Tibial nerve (tissue), 4 donors: ENCODE results near the gene NTM. TPM values are rescaled to one million over a fixed set of nuclear protein-coding genes. Genes with fewer than 3 reads are reported as not detected.
"Not testable (repeated sequence)": the region's sequence is repeated elsewhere in the genome, so short reads cannot be mapped to it uniquely, and the experiment has no call there.

Experiments
- DNase-seq, 2 donors: peaks; one replicate each; pipeline ENCODE4 v3.0.0-alpha.2; 2019; ENCODE audit warnings: low spot score in 2 of 2
- H3K27ac ChIP-seq, 4 donors: fragments of 200-600 bp; sonication (generic) in 3 of 4; one replicate each; pipeline ENCODE4 v1.5.1; 2017 to 2019; ENCODE audit warnings: mild to moderate bottlenecking in 1 of 4
- H3K27me3 ChIP-seq, 2 donors: fragments of 200-600 bp; sonication (generic) in 1 of 2; one replicate each; pipeline versions ENCODE4 v1.5.1 to v1.6.0; 2017 to 2019
- H3K36me3 ChIP-seq, 3 donors: fragments of 200-600 bp; sonication (generic); one replicate each; pipeline ENCODE4 v1.5.1; 2018 to 2019
- H3K4me1 ChIP-seq, 4 donors: fragments of 200-600 bp; sonication (generic) in 3 of 4; one replicate each; pipeline ENCODE4 v1.5.1; 2017 to 2019
- H3K4me3 ChIP-seq, 4 donors: fragments of 200-600 bp; sonication (generic) in 3 of 4; one replicate each; pipeline ENCODE4 v1.5.1; 2017 to 2019; ENCODE audit warnings: mild to moderate bottlenecking in 1 of 4, moderate library complexity in 1 of 4
- H3K9me3 ChIP-seq, 4 donors: fragments of 200-600 bp; sonication (generic) in 3 of 4; one replicate each; pipeline ENCODE4 v1.5.1; 2017 to 2019
- EP300 ChIP-seq, 2 donors: sonication (generic); formaldehyde crosslinking; IDR thresholded peaks; one replicate each; pipeline ENCODE4 v1.6.1; 2017; ENCODE audit warnings: antibody characterized with exemption in 2 of 2, mild to moderate bottlenecking in 1 of 2
- POLR2A ChIP-seq, 2 donors: fragments of 450-650 bp; IDR thresholded peaks; one replicate each; pipeline ENCODE4 v1.6.1; 2017; ENCODE audit warnings: antibody characterized with exemption in 2 of 2, mild to moderate bottlenecking in 2 of 2, moderate library complexity in 2 of 2
- WGBS, 2 donors: methylation state at CpG; one replicate each; pipeline ENCODE4 v1.1.5; 2018; 5-methylcytosine and 5-hydroxymethylcytosine counted together
- total RNA-seq, 4 donors: library from RNA; depleted of rRNA; stranded (reverse); fragments of >200 nt; gene quantifications; one replicate each; pipeline ENCODE4 v1.1.0, GENCODE V29; 2016
- TF ChIP-seq, protein P1 (sequence below), 5 experiments: fragments of 200-600 bp in 3 of 5; fragments of 450-650 bp in 2 of 5; sonication (generic) in 3 of 5; IDR thresholded peaks; one replicate each; pipeline ENCODE4 v1.5.1; 2016 to 2019; ENCODE audit warnings: antibody characterized with exemption in 5 of 5, mild to moderate bottlenecking in 3 of 5, moderate library complexity in 2 of 5

The NTM gene
- total RNA-seq, 4 donors from 2014 or later: 3.7 to 11.4 (median 10.8) TPM

DNA sequence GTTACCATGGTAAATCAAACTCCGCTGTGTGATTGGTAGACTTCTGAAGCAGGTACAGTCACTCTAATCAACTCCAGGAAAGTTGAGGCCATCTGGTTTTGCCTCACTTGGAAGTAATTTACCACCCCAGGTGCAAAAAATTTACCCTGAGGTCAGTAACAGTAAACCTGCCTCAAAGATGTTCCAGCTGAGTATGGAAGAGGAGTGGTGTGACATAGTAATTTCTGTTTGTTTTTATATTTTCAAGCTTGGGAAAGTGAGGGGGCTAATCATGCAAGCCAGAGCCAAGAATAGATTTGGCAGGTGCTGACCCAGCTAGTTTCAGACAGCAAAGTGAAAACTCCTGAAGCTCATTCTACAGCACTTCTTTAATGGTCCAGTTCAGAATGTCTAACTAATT is 691.6 kb downstream of the NTM start:
- Histone ChIP-seq H3K4me1 (peaks cover 0 to 23% (median 11%) of the 10 kb centered on the region in 4 donors), H3K27ac (peak overlapping the region in 1 of 4 donors; percentile 32), H3K4me3 (no peak overlapping the region), H3K27me3 (no peaks in the 10 kb centered on the region), H3K36me3 (no peaks in the 10 kb centered on the region), H3K9me3 (peaks cover 0 to 3% (median 0%) of the 10 kb centered on the region in 4 donors)
- TF ChIP-seq EP300 (IDR thresholded peaks at IDR 0.05): no peak
- TF ChIP-seq, protein P1, sequence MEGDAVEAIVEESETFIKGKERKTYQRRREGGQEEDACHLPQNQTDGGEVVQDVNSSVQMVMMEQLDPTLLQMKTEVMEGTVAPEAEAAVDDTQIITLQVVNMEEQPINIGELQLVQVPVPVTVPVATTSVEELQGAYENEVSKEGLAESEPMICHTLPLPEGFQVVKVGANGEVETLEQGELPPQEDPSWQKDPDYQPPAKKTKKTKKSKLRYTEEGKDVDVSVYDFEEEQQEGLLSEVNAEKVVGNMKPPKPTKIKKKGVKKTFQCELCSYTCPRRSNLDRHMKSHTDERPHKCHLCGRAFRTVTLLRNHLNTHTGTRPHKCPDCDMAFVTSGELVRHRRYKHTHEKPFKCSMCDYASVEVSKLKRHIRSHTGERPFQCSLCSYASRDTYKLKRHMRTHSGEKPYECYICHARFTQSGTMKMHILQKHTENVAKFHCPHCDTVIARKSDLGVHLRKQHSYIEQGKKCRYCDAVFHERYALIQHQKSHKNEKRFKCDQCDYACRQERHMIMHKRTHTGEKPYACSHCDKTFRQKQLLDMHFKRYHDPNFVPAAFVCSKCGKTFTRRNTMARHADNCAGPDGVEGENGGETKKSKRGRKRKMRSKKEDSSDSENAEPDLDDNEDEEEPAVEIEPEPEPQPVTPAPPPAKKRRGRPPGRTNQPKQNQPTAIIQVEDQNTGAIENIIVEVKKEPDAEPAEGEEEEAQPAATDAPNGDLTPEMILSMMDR (IDR thresholded peaks at IDR 0.05): no peak
- no peak for TF ChIP-seq POLR2A (IDR thresholded peaks at IDR 0.05)
- 81 to 91% methylated on average over 1 of the region's 1 CpG for WGBS, 2 donors
- DNase-seq: no peak

DNA sequence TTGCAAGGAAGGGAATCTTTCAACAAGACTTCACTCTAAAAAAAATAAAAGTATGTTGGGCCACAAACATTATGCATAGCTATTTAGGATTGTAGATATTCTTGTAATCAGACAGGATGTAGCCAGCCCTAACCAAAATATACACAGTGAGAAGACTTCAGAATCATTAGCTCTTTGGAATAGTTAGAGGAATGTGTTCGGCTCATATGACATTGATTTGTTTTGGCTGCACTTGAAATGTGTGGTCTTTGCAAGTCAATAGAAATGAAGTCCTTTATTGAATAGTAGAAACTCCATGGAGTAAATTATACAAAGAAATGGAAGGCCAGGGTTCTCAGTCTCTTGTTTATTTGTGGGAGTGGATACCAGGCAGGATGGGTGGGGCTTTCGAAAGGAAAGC is 692.1 kb downstream of the NTM start:
- 43 to 50% methylated on average over 2 of the region's 2 CpGs for WGBS, 2 donors
- TF ChIP-seq EP300 (IDR thresholded peaks at IDR 0.05): no peak
- TF ChIP-seq, protein P1 (IDR thresholded peaks at IDR 0.05): no peak
- no peak for TF ChIP-seq POLR2A (IDR thresholded peaks at IDR 0.05)
- no peak for DNase-seq
- Histone ChIP-seq H3K4me1 (peaks cover 0 to 20% (median 8%) of the 10 kb centered on the region in 4 donors), H3K27ac (peak overlapping the region in 1 of 4 donors; percentile 32), H3K4me3 (no peak overlapping the region), H3K9me3 (peaks cover 0 to 3% (median 0%) of the 10 kb centered on the region in 4 donors), H3K36me3 (no peaks in the 10 kb centered on the region), H3K27me3 (no peaks in the 10 kb centered on the region)

DNA sequence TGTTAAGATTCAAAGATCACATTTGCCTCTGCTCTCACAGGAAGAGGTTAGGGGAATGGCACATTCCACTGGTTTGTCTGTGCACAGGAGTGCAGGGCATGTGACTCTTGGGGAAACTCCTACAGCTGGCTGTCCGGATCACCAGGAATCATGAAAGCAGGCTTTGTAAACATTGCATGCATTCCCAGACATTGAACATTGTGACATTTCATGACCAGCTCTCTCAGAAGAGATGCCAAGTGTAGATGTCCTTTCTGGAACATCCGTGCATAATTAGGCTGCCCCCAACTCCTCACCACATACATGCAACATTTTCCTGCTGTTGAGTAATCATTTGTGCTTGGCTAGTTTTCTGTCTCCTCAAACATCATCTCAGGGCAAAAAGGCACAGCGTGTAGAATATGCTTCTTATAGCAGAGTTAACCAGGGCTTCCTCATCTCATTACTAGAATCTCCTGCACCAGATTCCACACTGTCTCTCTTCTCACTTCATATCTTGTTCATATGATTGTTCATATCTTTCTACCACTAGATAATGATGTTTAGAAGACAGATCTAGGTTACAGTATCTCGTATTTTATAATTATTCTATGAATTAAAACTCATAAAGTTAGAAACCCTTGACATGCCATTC is 694.7 kb downstream of the NTM start:
- no peak overlapping the region for H3K4me3 ChIP-seq
- no peaks in the 10 kb centered on the region for H3K36me3 ChIP-seq
- WGBS, 2 donors: 29 to 41% methylated on average over 4 of the region's 4 CpGs
- H3K27me3 ChIP-seq: no peaks in the 10 kb centered on the region
- peaks cover 0 to 3% (median 0%) of the 10 kb centered on the region in 4 donors for H3K9me3 ChIP-seq
- peaks cover 0 to 21% (median 5%) of the 10 kb centered on the region in 4 donors for H3K4me1 ChIP-seq
- no peak for DNase-seq
- TF ChIP-seq POLR2A (IDR thresholded peaks at IDR 0.05) (no peak), EP300 (IDR thresholded peaks at IDR 0.05) (peak in 1 of 2 donors; percentile 69)
- TF ChIP-seq, protein P1 (IDR thresholded peaks at IDR 0.05): no peak
- H3K27ac ChIP-seq: peak overlapping the region in 1 of 4 donors; percentile 5

DNA sequence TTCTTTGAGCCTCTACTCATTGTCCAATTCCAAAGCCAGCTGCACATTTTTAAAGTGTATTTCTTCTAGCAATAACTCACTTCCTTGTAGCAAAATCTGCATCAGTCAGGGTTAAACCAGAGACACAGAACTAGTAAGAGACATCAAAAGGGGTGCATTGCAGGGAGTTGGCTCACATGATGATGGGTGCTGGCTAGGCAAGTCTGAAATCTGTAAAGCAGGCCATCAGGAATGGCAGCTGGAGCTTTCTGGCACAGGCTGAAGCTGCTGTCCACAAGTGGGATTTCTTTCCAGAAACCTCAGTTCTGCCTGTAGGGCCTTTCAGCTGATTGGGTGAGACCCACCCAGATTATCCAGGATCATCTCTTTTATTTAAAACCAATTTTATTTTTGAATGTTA is 698.1 kb downstream of the NTM start:
- H3K9me3 ChIP-seq: peaks cover 0 to 3% (median 0%) of the 10 kb centered on the region in 4 donors
- no peak for DNase-seq
- no peak overlapping the region for H3K4me3 ChIP-seq
- no peak overlapping the region for H3K27ac ChIP-seq
- no peaks in the 10 kb centered on the region for H3K36me3 ChIP-seq
- no peaks in the 10 kb centered on the region for H3K27me3 ChIP-seq
- TF ChIP-seq EP300 (IDR thresholded peaks at IDR 0.05) (no peak), POLR2A (IDR thresholded peaks at IDR 0.05) (no peak)
- TF ChIP-seq, protein P1 (IDR thresholded peaks at IDR 0.05): no peak
- peaks cover 3 to 35% (median 12%) of the 10 kb centered on the region in 4 donors for H3K4me1 ChIP-seq

DNA sequence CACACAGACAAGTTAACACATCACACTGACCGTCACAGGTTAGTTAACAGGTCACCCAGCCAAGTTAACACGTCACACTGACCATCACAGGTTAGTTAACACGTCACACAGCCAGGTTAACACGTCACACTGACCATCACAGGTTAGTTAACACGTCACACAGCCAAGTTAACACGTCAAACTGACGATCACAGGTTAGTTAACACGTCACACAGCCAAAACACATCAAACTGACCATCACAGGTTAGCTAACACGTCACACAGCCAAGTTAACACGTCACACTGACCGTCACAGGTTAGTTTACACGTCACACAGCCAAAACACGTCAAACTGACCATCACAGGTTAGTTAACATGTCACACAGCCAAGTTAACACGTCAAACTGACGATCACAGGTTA is 699.2 kb downstream of the NTM start:
- not testable (repeated sequence) for H3K27ac ChIP-seq, H3K27me3 ChIP-seq, H3K36me3 ChIP-seq, H3K4me3 ChIP-seq, H3K9me3 ChIP-seq, DNase-seq
- WGBS, 2 donors: 90 to 94% methylated on average over 15 of the region's 15 CpGs
- H3K4me1 ChIP-seq: peaks cover 3 to 36% (median 12%) of the 10 kb centered on the region in 4 donors

DNA sequence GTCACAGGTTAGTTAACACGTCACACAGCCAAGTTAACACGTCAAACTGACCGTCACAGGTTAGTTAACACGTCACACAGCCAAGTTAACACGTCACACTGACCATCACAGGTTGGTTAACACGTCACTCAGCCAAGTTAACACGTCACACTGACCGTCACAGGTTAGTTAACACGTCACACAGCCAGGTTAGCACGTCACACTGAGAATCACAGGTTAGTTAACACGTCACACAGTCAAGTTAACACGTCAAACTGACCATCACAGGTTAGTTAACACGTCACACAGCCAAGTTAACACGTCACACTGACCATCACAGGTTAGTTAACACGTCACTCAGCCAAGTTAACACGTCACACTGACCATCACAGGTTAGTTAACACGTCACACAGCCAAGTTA is 700.5 kb downstream of the NTM start:
- H3K27me3 ChIP-seq, H3K27ac ChIP-seq, H3K4me3 ChIP-seq, DNase-seq, H3K9me3 ChIP-seq, H3K36me3 ChIP-seq: not testable (repeated sequence)
- H3K4me1 ChIP-seq: peaks cover 0 to 32% (median 11%) of the 10 kb centered on the region in 4 donors
- 95 to 98% methylated on average over 15 to 17 of the region's 17 CpGs for WGBS, 2 donors
